KMS-11 (cell line): ENCODE measurements around the gene PAX8.

Experiments
- H2AFZ ChIP-seq: fragments of 200-600 bp; sonication (generic); 2 replicates; pipeline ENCODE4 v1.6.1; 2016; ENCODE audit warnings: antibody characterized with exemption, mixed run types, low read depth
- H3K27ac ChIP-seq: fragments of 200-600 bp; sonication (generic); 2 replicates; pipeline ENCODE4 v1.6.1; 2016; ENCODE audit warnings: mild to moderate bottlenecking, mixed run types
- H3K27me3 ChIP-seq: fragments of 200-600 bp; sonication (generic); 2 replicates; pipeline ENCODE4 v1.6.1; 2017; ENCODE audit warnings: mild to moderate bottlenecking, low read depth, mixed run types, moderate library complexity; ENCODE audit not compliant: insufficient read depth
- H3K36me3 ChIP-seq: fragments of 200-600 bp; sonication (generic); 2 replicates; pipeline ENCODE4 v1.6.1; 2017; ENCODE audit warnings: mild to moderate bottlenecking, mixed run types; ENCODE audit not compliant: insufficient read depth
- H3K4me1 ChIP-seq: fragments of 200-600 bp; sonication (generic); 2 replicates; pipeline ENCODE4 v1.6.1; 2016; ENCODE audit warnings: mild to moderate bottlenecking, low read depth, mixed run types; ENCODE audit not compliant: poor library complexity, severe bottlenecking
- H3K4me2 ChIP-seq: fragments of 200-600 bp; sonication (generic); 2 replicates; pipeline ENCODE4 v1.7.0; 2016; ENCODE audit warnings: mild to moderate bottlenecking, mixed run types
- H3K4me3 ChIP-seq: fragments of 200-600 bp; sonication (generic); IDR thresholded peaks from 2 replicates; pipeline ENCODE4 v1.6.1; 2017; ENCODE audit warnings: low read depth, low read length, mixed read lengths; ENCODE audit not compliant: insufficient read depth
- H3K79me2 ChIP-seq: fragments of 200-600 bp; sonication (generic); 2 replicates; pipeline ENCODE4 v1.6.1; 2016; ENCODE audit warnings: low read depth, mixed run types; ENCODE audit not compliant: insufficient read depth
- H3K9ac ChIP-seq: fragments of 200-600 bp; sonication (generic); 2 replicates; pipeline ENCODE4 v1.6.1; 2016; ENCODE audit warnings: mild to moderate bottlenecking, mixed run types
- H4K20me1 ChIP-seq: fragments of 200-600 bp; sonication (generic); 2 replicates; pipeline ENCODE4 v1.6.1; 2016; ENCODE audit warnings: mild to moderate bottlenecking, mixed run types; ENCODE audit not compliant: insufficient read depth
- CTCF ChIP-seq: fragments of 200-600 bp; sonication (generic); conservative IDR thresholded peaks from 2 replicates; pipeline ENCODE4 v1.6.1; 2017; ENCODE audit warnings: low read depth, mild to moderate bottlenecking, antibody characterized with exemption, low read length, moderate library complexity, mixed read lengths

The PAX8 gene

DNA sequence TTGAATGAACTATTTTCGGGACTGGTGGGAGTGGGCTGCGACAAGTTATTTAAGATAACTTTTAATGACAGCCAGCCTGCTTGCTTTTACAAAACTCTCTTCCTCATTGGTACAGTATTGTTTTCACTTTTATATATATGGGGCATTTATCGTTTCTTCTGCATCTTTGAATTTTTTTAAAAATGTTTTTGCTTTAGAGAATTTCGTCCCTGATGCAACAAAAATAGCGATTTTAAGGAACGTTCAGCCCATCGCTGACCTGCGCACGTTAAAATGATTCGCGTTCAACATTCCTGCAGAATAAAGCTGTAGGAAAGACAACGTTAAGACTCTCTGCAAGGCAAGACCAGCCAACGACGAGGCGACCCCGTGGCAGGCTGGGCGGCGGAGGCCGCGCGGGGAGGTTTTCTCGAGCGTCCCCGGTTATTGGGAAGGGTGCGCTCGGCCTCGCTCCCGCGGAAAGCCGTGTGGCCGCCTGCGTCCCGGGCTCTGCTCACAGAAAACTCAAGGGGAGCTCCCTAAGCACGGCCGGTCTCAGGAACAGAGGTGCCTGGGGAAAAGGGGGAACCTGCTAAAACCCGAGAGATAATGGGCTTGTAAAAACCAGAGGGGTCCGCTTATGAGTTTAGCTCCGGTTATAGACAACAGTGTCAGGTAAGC is 3.0 kb downstream of the PAX8 start:
- Histone ChIP-seq H3K36me3 (no peaks in the 10 kb centered on the region), H3K27ac (no peak overlapping the region), H3K4me2 (no peak overlapping the region), H3K9ac (no peak overlapping the region), H3K4me1 (no peaks in the 10 kb centered on the region), H2AFZ (no peak overlapping the region), H3K4me3 (no peak overlapping the region), H3K79me2 (no peaks in the 10 kb centered on the region), H3K27me3 (no peaks in the 10 kb centered on the region), H4K20me1 (no peaks in the 10 kb centered on the region)
- TF ChIP-seq CTCF = no peak

GRCh38 chr2:113274432-113274831 is 4.3 kb downstream of the PAX8 start:
- H3K27ac ChIP-seq = no peak overlapping the region
- H3K4me1 ChIP-seq = no peaks in the 10 kb centered on the region
- H2AFZ ChIP-seq = no peak overlapping the region
- H3K36me3 ChIP-seq = no peaks in the 10 kb centered on the region
- no peaks in the 10 kb centered on the region for H3K79me2 ChIP-seq
- no peak for TF ChIP-seq CTCF
- no peak overlapping the region for H3K9ac ChIP-seq
- no peaks in the 10 kb centered on the region for H4K20me1 ChIP-seq
- H3K4me2 ChIP-seq = no peak overlapping the region
- no peaks in the 10 kb centered on the region for H3K27me3 ChIP-seq
- no peak overlapping the region for H3K4me3 ChIP-seq

DNA sequence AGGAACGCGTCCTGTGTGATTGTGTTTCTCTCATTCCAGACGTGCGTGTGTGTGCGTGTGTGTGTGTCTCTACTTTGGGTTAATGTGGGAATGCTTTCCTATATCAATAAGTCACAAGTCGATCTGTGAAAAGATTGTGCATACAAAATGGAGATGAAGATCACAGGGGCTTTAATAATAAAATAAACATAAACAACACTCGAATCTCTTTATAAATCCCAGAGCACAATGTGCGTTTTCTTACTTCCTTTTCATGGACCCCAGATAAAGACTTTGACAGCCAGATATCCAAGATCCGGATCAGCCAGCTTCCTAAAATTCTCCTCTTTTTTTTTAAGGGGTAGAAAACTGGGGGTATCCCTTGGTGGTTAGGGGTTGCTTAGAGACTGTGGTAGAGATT is 4.7 kb downstream of the PAX8 start:
- TF ChIP-seq CTCF = no peak
- no peaks in the 10 kb centered on the region for H3K27me3 ChIP-seq

DNA sequence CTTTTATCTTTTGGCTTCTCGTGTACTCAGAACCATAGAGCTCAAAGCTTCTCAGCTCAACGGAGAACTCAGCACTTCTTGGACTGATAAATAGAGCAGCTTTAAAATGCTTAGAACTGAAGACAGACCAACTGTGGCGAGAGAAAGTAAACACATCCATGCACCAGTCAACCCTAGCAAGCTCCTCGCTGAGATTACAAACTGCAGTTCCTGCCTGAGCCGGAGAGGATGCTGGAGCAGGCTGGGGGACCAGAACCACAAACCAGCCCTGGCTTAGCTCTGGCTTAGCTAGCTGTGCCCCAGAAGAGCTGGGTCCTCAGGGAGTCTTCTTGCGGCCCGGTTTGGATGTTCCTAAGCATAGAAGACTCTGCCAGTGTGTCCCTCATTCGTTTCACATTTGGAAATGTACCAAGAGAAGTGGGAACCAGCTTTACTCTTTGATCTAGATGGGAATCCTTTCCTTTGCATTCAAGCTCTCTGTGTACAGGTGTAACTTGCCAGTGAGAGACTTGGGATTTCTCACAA is 5.6 kb downstream of the PAX8 start:
- Histone ChIP-seq H3K27me3 (no peaks in the 10 kb centered on the region), H3K4me2 (no peak overlapping the region), H3K27ac (no peak overlapping the region)

More for the DNA sequence above, 4.7 kb downstream of the PAX8 start:
- H3K36me3 ChIP-seq = no peaks in the 10 kb centered on the region
- H3K4me3 ChIP-seq = no peak overlapping the region
- no peaks in the 10 kb centered on the region for H3K4me1 ChIP-seq
- H3K9ac ChIP-seq = no peak overlapping the region
- no peak overlapping the region for H3K27ac ChIP-seq
- H4K20me1 ChIP-seq = no peaks in the 10 kb centered on the region
- H2AFZ ChIP-seq = no peak overlapping the region
- no peak overlapping the region for H3K4me2 ChIP-seq
- no peaks in the 10 kb centered on the region for H3K79me2 ChIP-seq

More for the DNA sequence above, 5.6 kb downstream of the PAX8 start:
- Histone ChIP-seq H2AFZ (no peak overlapping the region), H3K4me3 (no peak overlapping the region), H4K20me1 (no peaks in the 10 kb centered on the region), H3K79me2 (no peaks in the 10 kb centered on the region), H3K36me3 (no peaks in the 10 kb centered on the region), H3K4me1 (no peaks in the 10 kb centered on the region), H3K9ac (no peak overlapping the region)
- no peak for TF ChIP-seq CTCF
